ENCODE measurements around the gene PPM1B.

Gene PPM1B

GRCh38 chr2:44230378-44230777 lies 61.7 kb downstream of the PPM1B start:
- H3K4me1 ChIP-seq, result no peaks in the 10 kb centered on the region

DNA sequence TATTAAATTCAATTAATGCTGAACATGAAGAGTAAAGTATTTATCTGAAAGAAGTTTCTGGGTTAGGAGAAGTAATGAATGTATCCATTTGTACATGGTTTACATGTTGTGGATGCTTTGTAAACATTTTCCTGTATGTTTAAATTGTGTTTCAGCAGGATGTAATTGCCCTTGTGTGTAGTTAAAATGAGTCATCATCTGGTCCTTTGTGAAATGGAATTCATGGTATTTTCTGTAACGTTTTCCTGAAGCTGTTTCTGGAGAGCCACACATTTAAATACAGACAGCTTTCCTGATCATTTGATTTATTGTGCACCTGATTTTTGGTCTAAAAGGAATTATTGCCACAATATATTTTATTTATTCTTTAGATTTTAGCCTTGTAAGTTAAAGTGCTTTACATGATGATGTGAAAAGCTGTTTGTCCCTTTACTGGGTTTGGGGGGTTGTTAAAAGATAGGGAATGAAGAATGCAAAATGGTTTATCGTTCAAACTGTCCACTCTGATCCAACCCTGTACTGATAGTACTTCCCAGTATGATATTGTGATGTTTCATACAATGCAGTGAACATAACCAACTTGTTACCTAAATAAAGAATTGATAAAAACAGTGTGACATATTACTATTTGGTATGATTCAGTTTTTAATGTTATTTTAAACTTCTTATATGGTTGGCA lies 64.9 kb downstream of the PPM1B start:
- Histone ChIP-seq H3K9me3 (ENCODE audit: control insufficient read depth, low read length) (no peaks in the 10 kb centered on the region), H3K36me3 (ENCODE audit: control insufficient read depth, insufficient read depth, low read length) (no peaks in the 10 kb centered on the region), H3K27ac (no peak overlapping the region), H3K79me2 (no peaks in the 10 kb centered on the region), H3K9ac (no peak overlapping the region), H3K27me3 (ENCODE audit: control insufficient read depth, insufficient read depth, low read length) (no peaks in the 10 kb centered on the region), H3K4me1 (no peaks in the 10 kb centered on the region), H3K4me3 (ENCODE audit: low read depth, low read length) (no peak overlapping the region), H3K4me2 (ENCODE audit: low read length) (no peak overlapping the region), H2AFZ (no peak overlapping the region)
- no peak for TF ChIP-seq CTCF (IDR thresholded peaks at IDR 0.05)

More at GRCh38 chr2:44230378-44230777, 61.7 kb downstream of the PPM1B start:
- H2AFZ ChIP-seq, result no peak overlapping the region
- H3K36me3 ChIP-seq (ENCODE audit: control insufficient read depth, insufficient read depth, low read length), result no peaks in the 10 kb centered on the region
- no peak overlapping the region for H3K9ac ChIP-seq
- no peaks in the 10 kb centered on the region for H3K9me3 ChIP-seq (ENCODE audit: control insufficient read depth, low read length)
- no peak for TF ChIP-seq CTCF (IDR thresholded peaks at IDR 0.05)
- no peak overlapping the region for H3K4me3 ChIP-seq (ENCODE audit: low read depth, low read length)
- no peak overlapping the region for H3K4me2 ChIP-seq (ENCODE audit: low read length)
- no peaks in the 10 kb centered on the region for H3K27me3 ChIP-seq (ENCODE audit: control insufficient read depth, insufficient read depth, low read length)
- H3K27ac ChIP-seq, result no peak overlapping the region
- no peaks in the 10 kb centered on the region for H3K79me2 ChIP-seq

- H2AFZ ChIP-seq, result no peak overlapping the region
- no peaks in the 10 kb centered on the region for H3K27me3 ChIP-seq (ENCODE audit: control insufficient read depth, insufficient read depth, low read length)
- no peaks in the 10 kb centered on the region for H3K79me2 ChIP-seq
- no peak overlapping the region for H3K4me2 ChIP-seq (ENCODE audit: low read length)
- no peaks in the 10 kb centered on the region for H3K9me3 ChIP-seq (ENCODE audit: control insufficient read depth, low read length)
- H3K36me3 ChIP-seq (ENCODE audit: control insufficient read depth, insufficient read depth, low read length), result no peaks in the 10 kb centered on the region
- no peak overlapping the region for H3K27ac ChIP-seq
- no peaks in the 10 kb centered on the region for H3K4me1 ChIP-seq
- no peak overlapping the region for H3K9ac ChIP-seq
- H3K4me3 ChIP-seq (ENCODE audit: low read depth, low read length), result no peak overlapping the region
- no peak for TF ChIP-seq CTCF (IDR thresholded peaks at IDR 0.05)
Measured at GRCh38 chr2:44237221-44237620, 68.5 kb downstream of the PPM1B start.

DNA sequence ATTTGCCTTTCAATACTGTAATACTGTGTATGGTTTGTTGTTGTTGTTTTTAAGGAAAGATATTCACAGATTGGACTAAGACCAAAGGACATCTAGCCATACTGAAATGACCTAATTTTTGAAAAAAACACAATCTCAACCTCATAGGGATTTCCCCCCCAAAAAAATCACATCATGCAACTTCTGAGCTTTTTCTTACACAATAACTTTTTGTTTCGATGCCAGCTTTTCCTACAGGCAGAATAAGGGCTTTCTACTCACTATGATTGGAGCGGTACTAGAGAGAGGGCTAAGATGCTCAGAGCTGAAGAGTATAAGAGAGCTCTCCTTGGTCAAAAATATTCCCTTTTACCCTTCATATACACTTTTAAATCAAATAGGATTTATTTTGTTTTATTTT lies 74.2 kb downstream of the PPM1B start:
- peaks cover 5% of the 10 kb centered on the region for H3K4me1 ChIP-seq
- no peak for TF ChIP-seq CTCF (IDR thresholded peaks at IDR 0.05)
- H3K36me3 ChIP-seq (ENCODE audit: control insufficient read depth, insufficient read depth, low read length), result no peaks in the 10 kb centered on the region
- no peak overlapping the region for H3K4me2 ChIP-seq (ENCODE audit: low read length)
- no peaks in the 10 kb centered on the region for H3K79me2 ChIP-seq
- H3K9ac ChIP-seq, result no peak overlapping the region
- no peaks in the 10 kb centered on the region for H3K27me3 ChIP-seq (ENCODE audit: control insufficient read depth, insufficient read depth, low read length)
- H3K27ac ChIP-seq, result no peak overlapping the region
- no peaks in the 10 kb centered on the region for H3K9me3 ChIP-seq (ENCODE audit: control insufficient read depth, low read length)
- no peak overlapping the region for H3K4me3 ChIP-seq (ENCODE audit: low read depth, low read length)
- H2AFZ ChIP-seq, result no peak overlapping the region

All from parathyroid adenoma (tissue), 2 donors.